ENCODE measurements around the gene CRIP2. TPM values are rescaled to one million over a fixed set of nuclear protein-coding genes. Genes with fewer than 3 reads are reported as not detected.

The CRIP2 gene
- total and polyA plus RNA-seq, 9 of the 15 experiments (the other 6 are each of a cell fraction or from before 2014, with no cell fraction given) = 0.18 to 2.0 (median 0.69) TPM; not detected in 1

DNA sequence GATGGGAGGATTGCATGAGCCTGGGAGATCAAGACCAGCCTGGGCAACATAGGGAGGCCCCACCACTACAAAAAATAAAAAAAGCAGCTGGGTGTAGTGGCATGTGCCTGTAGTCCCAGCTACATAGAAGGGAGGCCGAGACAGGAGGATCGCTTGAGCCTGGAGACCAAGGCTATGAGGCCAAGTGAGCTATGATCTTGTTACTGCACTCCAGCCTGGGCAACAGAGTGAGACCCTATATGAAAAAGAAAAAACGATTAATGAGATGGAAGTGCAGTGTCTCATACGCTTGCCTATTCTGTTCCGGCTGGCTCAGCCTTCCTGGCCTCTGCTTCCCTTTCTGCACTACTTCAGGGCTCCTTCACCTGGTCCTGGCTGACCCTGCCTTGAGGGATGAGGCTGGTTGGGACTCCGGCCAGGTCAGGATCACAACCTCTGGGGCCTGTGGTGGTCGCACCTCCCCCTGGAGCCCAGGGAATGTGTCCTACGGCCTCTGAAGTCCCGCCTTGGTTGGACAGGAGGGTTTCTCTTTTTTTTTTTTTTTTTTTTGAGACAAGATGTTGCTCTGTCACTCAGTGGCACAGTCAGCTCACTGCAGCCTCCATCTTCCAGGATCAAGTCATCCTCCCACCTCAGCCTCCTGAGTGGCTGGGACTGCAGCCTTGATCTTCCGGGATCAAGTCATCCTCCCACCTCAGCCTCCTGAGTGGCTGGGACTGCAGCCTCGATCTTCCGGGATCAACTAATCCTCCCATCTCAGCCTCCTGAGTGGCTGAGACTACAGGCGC lies 27.1 kb downstream of the CRIP2 start:
- ChIA-PET CTCF (ENCODE audit: low intra/inter-chr PET ratio) (no interaction called here), POLR2A (interaction anchor here (3.1 kb wide), 1 partner anchor 9 kb away, joined by 15 read pairs; no protein-coding TSS in a partner anchor)
- Histone ChIP-seq H4K20me1 (replicated peaks; ENCODE audit: control insufficient read depth, insufficient read depth, low read length) (no peaks in the 10 kb centered on the region), H3K79me2 (ENCODE audit: control insufficient read depth, insufficient read depth, low read length) (no peaks in the 10 kb centered on the region), H3K9me1 (ENCODE audit: control insufficient read depth, insufficient read depth, low read length) (no peaks in the 10 kb centered on the region), H3K9me3 (replicated peaks; ENCODE audit: control insufficient read depth, insufficient read depth, low read depth, low read length) (no peaks in the 10 kb centered on the region), H3K4me3 (no peak overlapping the region), H3K27me3 (ENCODE audit: control insufficient read depth in 2 of 2, insufficient read depth in 2 of 2, low read length in 2 of 2) (peaks cover 0 to 12% of the 10 kb centered on the region in 2 experiments; a peak in 2 of 5 replicates), H3K27ac (ENCODE audit: extremely low read depth, low read depth, low read length) (no peak overlapping the region), H2AFZ (ENCODE audit: low read depth, low read length) (no peak overlapping the region), H3K9ac (ENCODE audit: insufficient read depth in 1 of 2, low read depth in 2 of 2, low read length in 2 of 2) (no peak overlapping the region), H3K36me3 (ENCODE audit: control insufficient read depth, insufficient read depth, low read length) (no peaks in the 10 kb centered on the region), H3K4me2 (ENCODE audit: insufficient read depth, low read length) (no peak overlapping the region), H3K4me1 (replicated peaks in 1 of 2; ENCODE audit: control insufficient read depth in 2 of 2, insufficient read depth in 2 of 2, low read length in 2 of 2) (peaks cover 0 to 39% of the 10 kb centered on the region in 2 experiments; a peak in 2 of 5 replicates)
- in situ Hi-C loops (cut with MboI) (no loop called here), intact Hi-C loops (cut with micrococcal nuclease) (no loop called here)
- no peak for DNase-seq (ENCODE audit: extremely low read depth in 1 of 4, low spot score in 3 of 4)
- TF ChIP-seq ZNF121 (CRISPR knock-in tag; conservative IDR thresholded peaks at IDR 0.05) (peak; percentile 42; the same call in 1 of the 2 replicates), IRF2 (CRISPR knock-in tag; IDR thresholded peaks at IDR 0.05) (no peak), HDAC3 (IDR thresholded peaks at IDR 0.05; ENCODE audit: borderline replicate concordance, partially characterized antibody) (no peak), CBX5 (IDR thresholded peaks at IDR 0.05; ENCODE audit: borderline replicate concordance, low read depth) (no peak), SMARCA5 (IDR thresholded peaks at IDR 0.05) (no peak)
- TF ChIP-seq, protein P1, sequence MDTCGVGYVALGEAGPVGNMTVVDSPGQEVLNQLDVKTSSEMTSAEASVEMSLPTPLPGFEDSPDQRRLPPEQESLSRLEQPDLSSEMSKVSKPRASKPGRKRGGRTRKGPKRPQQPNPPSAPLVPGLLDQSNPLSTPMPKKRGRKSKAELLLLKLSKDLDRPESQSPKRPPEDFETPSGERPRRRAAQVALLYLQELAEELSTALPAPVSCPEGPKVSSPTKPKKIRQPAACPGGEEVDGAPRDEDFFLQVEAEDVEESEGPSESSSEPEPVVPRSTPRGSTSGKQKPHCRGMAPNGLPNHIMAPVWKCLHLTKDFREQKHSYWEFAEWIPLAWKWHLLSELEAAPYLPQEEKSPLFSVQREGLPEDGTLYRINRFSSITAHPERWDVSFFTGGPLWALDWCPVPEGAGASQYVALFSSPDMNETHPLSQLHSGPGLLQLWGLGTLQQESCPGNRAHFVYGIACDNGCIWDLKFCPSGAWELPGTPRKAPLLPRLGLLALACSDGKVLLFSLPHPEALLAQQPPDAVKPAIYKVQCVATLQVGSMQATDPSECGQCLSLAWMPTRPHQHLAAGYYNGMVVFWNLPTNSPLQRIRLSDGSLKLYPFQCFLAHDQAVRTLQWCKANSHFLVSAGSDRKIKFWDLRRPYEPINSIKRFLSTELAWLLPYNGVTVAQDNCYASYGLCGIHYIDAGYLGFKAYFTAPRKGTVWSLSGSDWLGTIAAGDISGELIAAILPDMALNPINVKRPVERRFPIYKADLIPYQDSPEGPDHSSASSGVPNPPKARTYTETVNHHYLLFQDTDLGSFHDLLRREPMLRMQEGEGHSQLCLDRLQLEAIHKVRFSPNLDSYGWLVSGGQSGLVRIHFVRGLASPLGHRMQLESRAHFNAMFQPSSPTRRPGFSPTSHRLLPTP (IDR thresholded peaks at IDR 0.05; ENCODE audit: borderline replicate concordance, extremely low read depth, insufficient read length) = no peak
- 62% methylated on average over 6 of the region's 13 CpGs for WGBS (ENCODE audit: insufficient coverage, low coverage, missing lambda C conversion rate)
- FAIRE-seq = no peak
- ATAC-seq = no peak
- no TSS peak for BruUV-seq (replicated peaks)
